Hematopoietic multipotent progenitor cell treated with erythropoietin and hydrocortisone succinate and interleukin-3 and kit ligand, for 8 days (in vitro differentiated cells): ENCODE data around the gene TFDP2.
"Not testable (repeated sequence)": the region's sequence is repeated elsewhere in the genome, so short reads cannot be mapped to it uniquely, and the experiment has no call there.

Experiments
- DNase-seq: peaks from one replicate; pipeline ENCODE4 v3.0.0-alpha.2; 2015

Gene TFDP2

DNA sequence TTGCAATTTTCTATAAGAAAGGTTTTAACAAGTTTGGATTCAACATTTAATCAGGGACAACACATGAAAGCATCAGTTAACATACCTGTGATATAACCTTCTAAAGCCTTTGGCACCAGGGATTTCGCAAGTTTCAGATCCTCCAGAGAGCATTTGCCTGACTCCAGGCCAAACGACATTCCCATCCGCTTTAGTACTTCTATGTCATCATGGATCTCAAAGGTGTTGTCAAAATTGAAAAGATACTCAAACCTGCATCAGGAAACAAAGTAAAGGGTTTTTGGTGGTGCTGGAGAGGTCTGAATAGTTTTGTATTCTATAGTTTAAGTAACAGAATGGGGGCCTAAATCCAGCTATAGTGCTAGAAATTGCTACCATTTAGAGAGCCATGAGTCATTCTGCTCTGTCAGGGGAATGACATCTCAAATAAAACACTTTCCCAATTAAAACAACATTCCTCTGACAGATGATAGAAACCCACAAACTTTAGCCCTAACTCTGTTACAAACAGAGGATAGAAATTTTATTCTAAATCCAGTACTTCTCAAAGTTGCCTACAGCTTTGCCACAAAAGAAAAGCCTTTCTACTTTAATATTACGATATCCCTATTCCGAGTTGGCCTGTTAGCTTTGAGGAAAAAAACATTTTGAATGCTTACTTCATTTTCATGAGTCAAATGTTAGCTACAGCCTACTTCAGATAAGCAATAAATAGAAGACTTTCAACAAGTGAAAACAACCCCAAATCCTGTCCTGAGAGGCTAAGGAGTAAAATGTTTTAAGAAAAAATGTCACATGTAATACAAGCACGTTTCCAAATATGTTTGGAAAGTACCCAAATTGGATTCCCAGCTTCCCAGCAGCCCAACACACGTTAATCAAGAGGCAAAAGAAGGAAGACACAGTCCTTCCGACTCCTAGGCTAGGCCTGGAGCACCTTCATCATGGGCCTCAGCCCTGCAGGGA lies 189.5 kb downstream of the TFDP2 start:
- no peak for DNase-seq

DNA sequence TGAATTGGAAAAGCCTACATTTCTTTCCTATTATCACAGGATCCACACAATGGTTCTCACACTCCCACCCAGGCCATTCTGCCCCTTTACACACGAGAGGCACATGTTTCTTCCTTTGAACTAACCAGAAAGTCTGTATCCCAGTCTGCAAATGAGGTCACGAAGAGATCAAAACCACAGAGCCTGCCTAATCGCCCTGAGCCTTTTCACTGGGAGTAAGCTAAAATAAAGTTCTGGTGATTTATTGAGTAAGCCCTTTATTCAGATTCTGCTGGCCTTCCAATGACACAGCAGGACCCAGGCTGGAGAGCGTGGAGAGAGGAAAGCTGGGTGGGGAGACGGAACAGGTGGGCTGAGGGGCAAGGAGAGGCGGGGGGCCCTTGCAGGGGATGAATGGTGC lies 194.2 kb downstream of the TFDP2 start:
- DNase-seq: no peak

DNA sequence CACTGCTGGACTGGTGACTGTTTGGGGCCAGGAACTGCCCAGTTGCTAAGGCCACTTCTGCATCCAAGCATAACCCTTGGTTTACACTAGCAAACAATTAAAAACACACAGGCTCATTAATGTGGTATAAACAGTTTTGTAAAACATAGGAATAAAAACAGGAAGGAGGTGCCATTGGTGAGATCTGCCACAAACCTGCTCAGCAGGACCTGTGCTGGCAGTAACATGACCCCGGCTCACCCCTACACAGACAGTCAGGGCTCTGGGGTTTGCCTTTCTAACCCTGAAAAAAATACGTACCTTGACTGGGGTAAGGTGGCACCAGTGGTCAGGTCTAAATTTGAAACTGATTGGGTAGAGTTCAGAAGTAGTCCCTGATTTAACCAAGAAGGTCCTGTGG lies 196.7 kb downstream of the TFDP2 start:
- DNase-seq: no peak

DNA sequence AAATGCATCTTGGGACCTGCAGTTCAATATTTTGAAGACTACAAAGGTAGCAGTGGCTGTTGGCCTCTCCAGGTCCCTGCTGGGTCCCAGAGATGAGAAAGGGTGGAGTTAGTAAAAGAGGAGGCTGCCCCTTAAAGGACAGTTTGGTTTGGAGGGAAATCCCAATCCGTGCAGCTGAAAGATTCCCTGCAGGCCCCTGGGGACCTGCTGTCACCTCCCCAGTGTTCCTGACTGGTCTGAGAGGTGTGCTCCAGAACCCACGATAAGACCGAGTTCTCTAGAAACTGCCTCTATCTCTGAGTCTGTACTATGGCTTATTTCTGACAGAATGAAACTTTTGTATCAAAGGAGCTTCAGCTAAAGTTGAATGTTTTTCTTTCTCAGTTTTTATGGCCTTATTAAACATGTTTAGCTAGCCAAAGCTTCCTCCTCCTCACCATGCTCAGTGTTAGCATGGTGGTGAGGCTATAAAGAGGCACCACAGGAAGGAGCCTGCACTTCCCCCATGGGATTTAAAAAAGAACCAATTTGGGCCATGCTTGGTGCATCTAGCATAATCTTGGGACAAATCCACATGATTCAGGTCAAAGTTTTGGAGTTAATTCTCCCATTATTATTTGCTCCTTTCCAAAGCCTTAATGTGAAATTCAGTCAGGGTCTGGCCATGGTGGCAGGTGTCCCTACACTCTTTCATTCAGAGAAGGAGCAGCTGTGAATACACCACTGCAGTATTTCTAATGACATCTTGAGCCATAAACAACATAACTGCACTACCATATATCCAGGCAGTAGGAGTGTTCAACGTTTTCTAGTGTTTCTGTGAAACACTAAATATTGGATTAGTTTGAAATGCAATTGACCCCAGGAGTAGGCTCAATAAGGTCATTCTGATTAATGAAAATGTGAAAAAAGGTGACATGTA lies 198.5 kb downstream of the TFDP2 start:
- no peak for DNase-seq

DNA sequence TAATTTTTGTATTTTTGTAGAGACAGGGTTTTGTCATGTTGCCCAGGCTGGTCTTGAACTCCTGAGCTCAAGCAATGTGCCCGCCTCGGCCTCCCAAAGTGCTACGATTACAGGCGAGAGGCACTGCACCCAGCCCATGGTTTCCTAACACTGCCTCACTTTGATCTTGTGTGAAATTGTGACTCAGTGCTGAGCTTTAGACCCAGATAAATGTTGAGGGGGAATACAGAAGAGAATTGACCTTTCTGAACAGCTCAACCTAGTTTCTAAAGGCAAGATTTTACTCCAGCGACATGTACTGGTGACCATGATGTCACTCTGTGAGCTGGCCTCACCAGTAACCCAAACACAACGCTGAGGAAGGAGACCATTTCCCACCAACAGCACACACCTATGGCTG lies 199.4 kb downstream of the TFDP2 start:
- DNase-seq: no peak

DNA sequence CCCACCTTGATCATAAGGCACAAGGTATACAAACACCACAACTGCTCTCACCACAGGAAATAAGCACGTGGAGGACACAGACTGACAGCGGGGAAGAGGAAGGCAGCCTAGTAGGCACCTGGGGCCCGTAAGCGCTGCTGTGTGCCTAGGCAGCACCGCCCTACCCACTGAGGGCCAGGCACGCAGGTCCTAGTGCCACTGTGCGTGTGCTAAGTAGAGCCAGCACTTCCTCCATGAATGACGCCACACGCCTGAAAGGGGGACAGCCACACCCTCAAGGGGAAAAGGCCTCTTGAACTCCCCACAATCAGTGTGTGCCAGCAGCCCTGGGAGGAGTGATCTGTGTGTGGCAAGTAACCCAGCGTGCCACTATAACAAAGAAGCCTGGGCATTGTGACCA lies 199.9 kb downstream of the TFDP2 start:
- peak; percentile 70 for DNase-seq

DNA sequence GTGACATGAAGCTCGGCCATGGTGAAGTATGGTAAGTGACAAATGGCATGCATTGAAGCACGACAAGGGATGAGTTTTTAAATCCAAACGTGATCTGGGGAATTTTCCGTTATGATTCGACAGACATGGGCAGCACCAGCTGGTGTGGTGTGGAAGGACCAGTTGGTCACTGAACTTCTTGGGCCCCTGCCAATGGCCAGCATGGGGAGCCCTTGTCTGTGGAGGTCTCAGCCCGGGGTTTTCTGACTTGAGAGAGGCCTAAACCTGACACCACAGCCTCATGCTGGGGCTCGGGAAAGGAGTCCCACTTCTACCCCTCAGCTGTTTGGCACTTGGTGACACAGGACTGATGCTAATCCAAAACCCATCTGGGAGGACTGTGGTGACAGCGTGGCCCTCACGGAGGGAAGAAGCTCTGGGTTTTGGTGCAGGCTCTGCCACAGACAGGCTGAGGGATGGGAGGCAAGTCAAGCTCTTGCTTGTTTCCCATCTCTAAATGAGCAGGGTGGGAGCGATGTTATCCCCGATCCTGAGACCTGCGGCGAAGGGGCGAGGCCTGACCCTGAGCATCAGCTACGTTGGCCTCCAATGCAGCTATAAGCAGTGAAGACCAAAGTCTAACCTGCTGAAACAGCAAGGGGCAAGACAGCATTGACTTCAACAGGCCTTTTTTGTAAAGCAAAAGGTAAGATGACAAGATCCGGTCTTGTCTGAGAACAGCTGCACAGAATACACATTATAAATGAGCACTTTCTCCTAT lies 203.4 kb downstream of the TFDP2 start:
- DNase-seq: no peak

DNA sequence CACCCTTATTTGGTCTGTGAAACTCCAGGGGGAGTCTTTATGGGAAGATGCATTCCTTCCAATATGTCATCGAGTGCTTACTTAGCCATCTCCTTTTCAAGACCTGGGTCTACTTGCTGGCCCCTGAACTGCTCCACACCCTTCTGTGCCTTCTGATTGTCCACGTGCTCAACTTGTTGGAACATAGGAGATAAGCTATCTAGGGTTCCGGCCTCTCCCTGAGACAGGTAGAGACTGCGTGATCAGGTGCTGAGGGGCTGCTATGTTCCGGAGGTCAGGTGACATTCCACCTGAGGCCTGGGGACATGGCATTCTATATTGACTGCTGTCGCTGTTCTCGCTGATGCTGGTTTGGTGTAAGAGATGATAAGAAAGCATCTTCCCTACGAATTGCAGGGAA lies 207.3 kb downstream of the TFDP2 start:
- DNase-seq: peak; percentile 27

DNA sequence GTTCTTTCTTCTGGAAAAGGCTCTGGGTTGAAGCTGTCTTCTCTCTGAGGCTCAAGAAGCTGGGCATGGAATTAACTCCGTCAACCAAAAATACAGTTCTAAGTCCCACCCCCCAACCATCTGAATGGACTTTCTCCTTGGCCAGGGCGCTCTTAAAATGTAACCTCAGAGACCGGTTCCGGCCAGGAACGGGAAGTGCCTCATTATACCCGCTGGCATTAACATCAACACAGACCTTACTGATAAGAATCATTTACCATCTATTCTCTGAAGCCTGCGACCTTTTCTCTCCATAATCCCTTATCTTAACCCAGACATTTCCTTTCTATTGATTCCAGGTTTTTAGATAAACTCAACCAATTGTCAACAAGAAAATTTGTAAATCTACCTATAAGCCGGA lies 208.3 kb downstream of the TFDP2 start:
- DNase-seq: peak; percentile 32

DNA sequence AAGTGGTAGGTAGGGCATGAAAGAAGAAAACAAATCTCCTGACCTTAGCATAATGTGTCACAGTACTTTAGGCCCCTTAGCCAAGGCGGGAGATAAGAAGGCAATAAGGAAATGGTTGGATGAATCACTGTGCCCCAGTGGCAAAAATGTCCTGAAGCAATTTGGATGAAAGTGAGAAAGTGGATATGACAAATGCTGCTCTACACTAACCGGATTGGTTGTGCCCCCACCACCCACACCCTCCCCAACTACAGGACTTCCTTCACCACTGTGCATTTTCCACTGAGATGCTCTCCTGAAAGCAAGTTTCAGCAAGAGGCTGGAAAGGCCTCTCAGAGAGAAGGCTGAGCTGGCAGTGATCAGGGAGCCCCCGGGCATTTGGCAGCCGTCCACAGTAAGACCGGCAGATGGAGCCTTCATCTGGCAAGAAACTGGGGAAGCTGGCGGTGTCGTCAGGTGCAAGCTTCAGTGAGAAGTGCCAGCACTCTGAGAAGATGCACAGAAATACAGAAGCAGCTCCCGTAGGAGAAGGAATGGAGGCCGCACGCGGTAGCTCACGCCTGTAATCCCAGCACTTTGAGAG lies 209.1 kb downstream of the TFDP2 start:
- DNase-seq: peak; percentile 54

DNA sequence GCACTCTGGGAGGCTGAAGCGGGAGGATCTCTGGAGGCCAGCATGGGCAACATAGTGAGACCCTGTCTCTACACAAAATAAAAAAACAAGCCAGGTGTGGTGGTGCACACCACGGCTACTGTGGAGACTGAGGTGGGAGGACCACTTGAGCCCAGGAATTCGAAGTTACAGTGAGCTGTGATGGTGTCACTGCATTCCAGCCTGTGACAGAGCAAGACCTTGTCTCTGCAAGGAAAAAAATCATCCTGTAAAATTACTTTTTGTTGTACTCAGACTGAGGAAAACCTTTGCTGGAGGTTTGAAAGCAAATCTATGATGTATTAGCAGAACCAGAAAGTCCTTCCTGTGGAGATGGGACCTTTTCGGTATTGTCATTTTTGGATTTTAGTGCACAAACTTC lies 209.6 kb downstream of the TFDP2 start:
- DNase-seq: no peak

DNA sequence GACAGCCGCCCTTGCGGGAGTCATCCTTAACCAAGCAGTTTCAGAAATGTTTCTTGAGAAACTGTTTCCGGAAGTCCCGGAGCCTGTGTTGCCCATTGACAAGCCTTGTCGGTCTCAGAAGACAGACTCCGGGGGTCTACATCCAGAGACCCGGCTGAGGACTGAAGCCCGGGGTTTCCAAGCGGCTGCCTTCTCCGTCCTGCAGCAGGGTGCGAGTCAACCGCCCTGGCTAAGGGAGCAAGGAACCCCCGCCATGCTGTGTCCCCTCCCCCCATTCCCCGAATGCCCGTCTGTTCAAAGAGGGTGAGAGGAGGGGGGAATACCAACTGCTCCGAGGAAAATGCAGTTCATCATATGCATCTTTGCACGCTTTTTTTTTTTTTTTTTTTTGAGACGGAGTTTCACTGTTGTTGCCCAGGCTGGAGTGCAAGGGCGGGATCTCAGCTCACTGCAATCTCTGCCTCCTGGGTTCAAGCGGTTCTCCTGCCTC lies 211.3 kb downstream of the TFDP2 start:
- DNase-seq: no peak

DNA sequence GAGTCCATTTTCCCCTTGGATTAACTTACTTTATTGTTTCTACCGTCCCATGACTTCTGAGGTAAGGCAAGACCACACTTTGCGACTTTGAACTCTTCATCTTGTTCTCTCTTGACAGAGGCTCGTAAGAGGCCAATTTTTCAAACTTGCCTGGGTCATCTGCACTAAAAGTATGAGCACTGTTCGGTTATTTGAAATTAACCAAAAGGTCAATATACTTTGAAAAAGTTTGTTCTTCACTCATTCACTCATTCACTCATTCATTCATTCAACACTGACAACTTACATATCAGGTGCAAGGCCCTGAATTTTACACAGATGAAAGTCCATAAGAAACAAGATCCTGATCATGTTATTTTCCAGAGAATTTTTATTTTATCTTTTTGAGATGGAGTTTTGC lies 215.0 kb downstream of the TFDP2 start:
- DNase-seq: no peak

DNA sequence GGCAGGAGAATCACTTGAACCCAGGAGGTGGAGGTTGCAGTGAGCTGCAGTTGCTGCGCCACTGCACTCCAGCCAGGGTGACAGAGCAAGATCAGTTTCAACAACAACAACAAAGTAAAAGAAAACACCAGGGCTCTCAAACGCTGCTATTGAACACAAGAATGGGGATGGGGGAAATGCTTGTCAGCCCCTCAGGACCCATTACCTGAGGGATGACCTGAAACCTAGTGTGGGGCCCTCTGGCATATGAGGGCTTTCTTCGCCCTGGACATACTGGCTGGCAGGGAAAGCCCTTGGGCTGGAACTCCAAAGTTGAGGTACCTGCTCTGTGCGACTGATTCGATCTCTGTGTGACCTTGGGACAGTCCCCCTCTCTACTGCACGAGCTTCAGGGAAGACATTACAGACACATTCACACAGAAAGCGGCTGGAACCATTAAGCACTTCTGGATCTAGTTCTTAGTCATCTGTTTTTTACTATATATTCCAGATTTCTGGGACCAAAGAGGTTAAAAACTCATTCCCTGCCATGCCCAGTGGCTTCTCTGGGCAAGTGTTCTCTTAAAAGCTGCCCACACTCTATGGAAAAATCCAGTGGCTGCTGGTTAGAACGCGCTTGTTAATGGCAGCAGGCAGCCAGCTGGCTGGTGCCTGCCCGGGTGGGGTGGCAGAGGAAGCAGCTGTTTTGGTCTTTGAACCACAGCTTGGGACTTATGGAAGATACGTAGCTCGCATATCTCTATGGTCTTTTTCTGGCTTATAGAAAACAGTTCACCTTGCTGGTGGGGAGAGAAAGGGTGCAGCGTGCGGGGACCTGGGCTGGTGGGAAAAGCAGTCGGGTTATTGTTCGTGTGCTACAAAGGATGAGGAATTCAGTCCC lies 215.7 kb downstream of the TFDP2 start:
- DNase-seq: no peak

DNA sequence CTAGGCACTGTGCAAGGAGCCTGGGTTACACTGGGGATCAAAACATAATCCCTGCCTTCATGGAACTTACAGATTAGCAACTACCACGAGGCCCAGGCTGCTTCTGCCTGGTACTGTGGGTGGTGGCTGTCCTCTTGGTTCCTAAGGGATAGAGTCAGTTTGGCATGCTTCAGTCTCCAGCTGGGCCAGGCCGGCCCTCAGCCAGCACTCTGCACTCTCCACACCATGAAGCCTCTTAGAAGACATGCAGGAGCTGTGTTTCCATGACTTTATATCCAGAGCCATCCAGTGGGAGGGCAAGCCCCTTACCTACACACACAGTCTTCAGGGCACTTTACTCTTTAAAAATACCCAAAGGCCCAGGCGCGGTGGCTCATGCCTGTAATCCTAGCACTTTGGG lies 218.5 kb downstream of the TFDP2 start:
- DNase-seq: no peak

DNA sequence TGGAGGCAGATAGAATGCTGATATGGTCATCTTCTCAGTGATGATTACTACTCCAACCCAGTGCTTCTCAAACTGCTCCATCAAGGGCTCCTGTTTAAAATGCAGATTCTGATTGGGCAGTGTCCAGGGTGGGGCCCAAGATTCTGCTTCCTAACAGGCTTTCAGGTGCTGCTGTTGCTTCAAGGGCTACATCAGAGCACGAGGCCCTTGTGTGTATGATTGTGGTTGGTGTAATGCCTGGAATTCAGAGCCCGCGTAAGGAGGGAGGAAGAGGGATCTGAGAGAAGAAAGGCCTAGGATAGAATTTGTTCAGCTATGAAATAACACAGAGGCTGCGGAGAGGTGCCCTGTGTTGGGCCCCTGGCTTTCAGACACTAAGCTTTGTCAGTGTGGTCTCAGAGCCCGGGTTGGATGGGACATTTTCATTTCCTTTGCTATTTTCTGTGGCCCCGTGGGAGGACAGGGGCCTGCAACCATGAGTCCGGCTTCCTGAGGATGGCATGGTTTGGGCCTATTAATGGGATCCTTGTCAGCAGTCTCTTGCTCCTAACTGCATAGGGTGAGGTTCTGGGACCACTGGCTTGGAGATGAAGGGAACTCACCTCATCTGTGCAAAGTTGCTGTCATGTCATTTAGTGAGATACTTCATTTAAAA lies 219.9 kb downstream of the TFDP2 start:
- DNase-seq: no peak

DNA sequence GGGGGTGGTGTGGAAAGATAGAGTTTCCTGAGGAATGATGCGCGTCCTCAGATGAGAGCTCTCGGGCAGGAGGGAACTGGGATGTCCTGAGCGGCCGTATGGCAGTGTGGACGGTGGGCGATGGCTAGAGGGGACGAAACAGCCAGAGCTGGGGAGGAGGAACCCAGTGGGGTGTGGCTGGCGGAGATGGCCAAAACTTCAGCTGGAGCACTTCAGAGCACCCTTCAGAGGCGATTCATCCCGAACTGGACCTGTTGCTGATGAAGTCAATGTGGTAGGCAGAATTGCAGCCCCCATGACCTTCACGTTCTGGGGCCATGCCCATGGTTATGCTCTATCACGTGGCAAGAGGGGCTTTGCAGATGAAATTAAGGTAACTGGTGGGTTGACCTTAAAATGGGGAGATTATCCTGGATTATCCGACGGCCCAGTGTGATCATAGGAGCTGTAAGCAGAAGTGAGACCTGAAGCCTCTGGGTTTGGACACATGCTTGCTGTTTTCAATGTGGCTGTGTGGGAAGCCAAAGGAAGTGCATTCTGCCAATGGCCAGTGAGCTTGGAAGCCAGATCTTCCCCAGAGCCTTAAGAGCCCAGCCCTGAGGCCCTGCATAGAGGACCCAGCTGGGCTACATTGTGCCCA lies 220.6 kb downstream of the TFDP2 start:
- DNase-seq: no peak

DNA sequence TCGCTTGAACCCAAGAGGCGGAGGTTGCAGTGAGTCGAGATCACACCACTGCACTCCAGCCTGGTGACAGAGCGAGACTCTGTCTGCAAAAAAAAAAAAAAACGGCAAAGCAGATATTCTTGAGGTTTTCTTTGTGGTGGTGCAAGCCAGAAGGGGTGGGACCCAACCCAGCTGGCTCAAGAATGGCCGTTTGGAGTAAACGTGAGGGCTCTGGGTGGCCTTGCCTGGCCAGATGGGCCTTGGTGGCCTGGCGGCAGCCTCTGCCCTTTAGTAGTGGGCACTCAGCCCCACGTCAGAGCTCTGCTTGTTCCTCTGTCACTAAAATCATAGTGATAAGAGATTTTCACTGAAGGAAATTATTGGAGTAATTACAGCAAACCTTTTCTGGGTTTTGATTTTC lies 222.4 kb downstream of the TFDP2 start:
- DNase-seq: no peak

DNA sequence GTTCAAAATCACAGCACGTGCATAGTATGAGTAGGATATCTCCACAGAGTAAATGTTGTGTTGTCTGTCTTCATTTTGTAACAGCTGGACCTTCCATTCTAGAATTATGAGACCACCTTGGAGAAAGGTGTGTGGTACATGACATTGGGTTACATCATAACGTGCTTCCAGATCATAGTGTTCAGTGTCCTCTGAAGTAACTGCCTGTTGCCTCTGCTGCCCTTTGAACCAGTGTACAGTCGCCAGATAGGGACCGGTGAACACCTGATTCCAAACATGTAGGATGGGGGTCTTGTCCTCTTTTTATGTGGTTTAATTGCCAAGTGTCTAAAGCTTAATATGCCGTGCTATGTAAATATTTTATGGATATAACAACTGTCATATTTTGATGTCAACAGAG lies 223.7 kb downstream of the TFDP2 start:
- not testable (repeated sequence) for DNase-seq

DNA sequence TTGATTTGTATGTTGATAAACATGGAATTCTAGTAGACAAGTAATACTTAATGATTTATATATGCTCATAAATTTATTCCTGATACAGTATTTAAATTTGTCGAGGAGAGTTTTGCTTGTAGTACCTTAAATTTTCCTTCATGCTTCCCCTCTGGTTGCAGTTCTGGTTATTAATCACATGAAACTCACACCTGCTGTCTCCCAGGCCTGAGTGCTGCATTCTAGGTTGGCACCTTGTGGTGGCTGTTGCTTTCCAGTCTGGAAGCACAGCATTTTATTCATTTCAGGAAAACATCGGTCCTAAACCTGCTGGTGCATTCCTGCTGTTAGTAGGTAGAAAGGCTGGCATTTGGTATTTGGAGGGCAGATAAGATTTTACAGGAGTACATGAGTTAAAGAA lies 228.0 kb downstream of the TFDP2 start:
- no peak for DNase-seq
